A204.1 (cell line): Measurements from ENCODE around the gene TCF7.

ENCODE experiments used
- FAIRE-seq: peaks from 2 replicates; lab custom pipeline; 2012; peaks lifted over from hg19 to GRCh38; lab: Jason Lieb, UNC

TCF7 gene

GRCh38 chr5:134090522-134090921 is 24.0 kb upstream of the TCF7 start:
- no peak for FAIRE-seq

GRCh38 chr5:134091626-134092121 is 22.8 kb upstream of the TCF7 start:
- FAIRE-seq, result no peak

- FAIRE-seq, result no peak
These were observed 21.6 kb upstream of the TCF7 start for GRCh38 chr5:134092875-134093274.

GRCh38 chr5:134093351-134093750 is 21.1 kb upstream of the TCF7 start:
- FAIRE-seq, result no peak

- no peak for FAIRE-seq
These were observed 19.2 kb upstream of the TCF7 start for GRCh38 chr5:134095293-134095692.

- no peak for FAIRE-seq
These were observed 18.4 kb upstream of the TCF7 start for GRCh38 chr5:134095887-134096589.

GRCh38 chr5:134097211-134097749 is 17.2 kb upstream of the TCF7 start:
- no peak for FAIRE-seq

- no peak for FAIRE-seq
These were observed 15.8 kb upstream of the TCF7 start for GRCh38 chr5:134098690-134099089.

GRCh38 chr5:134099288-134099872 is 15.1 kb upstream of the TCF7 start:
- no peak for FAIRE-seq

- FAIRE-seq, result no peak
These were observed 14.6 kb upstream of the TCF7 start for GRCh38 chr5:134099939-134100282.

- no peak for FAIRE-seq
These were observed 14.0 kb upstream of the TCF7 start for GRCh38 chr5:134100283-134101091.

GRCh38 chr5:134101686-134102439 is 12.6 kb upstream of the TCF7 start:
- no peak for FAIRE-seq

- no peak for FAIRE-seq
These were observed 11.1 kb upstream of the TCF7 start for GRCh38 chr5:134103397-134103796.

GRCh38 chr5:134103998-134104654 is 10.4 kb upstream of the TCF7 start:
- FAIRE-seq, result no peak

GRCh38 chr5:134106991-134107701 is 7.3 kb upstream of the TCF7 start:
- no peak for FAIRE-seq

GRCh38 chr5:134107779-134108178 is 6.7 kb upstream of the TCF7 start:
- no peak for FAIRE-seq

GRCh38 chr5:134110382-134110781 is 4.1 kb upstream of the TCF7 start:
- no peak for FAIRE-seq

GRCh38 chr5:134111741-134112647 is 2.5 kb upstream of the TCF7 start:
- no peak for FAIRE-seq

- FAIRE-seq, result no peak
These were observed 1.6 kb upstream of the TCF7 start for GRCh38 chr5:134112726-134113362.
